Ascending aorta (tissue), 2 donors: ENCODE results near the gene TMEM92. TPM values are rescaled to one million over a fixed set of nuclear protein-coding genes. Genes with fewer than 3 reads are reported as not detected.

Source experiments
- DNase-seq, 2 donors: peaks; one replicate each; pipeline ENCODE4 v3.0.0-alpha.2; 2019; ENCODE audit warnings: low spot score in 2 of 2
- H3K27ac ChIP-seq, 2 donors: fragments of 200-600 bp; sonication (generic); one replicate each; pipeline ENCODE4 v1.5.1; 2016 to 2017; ENCODE audit warnings: mild to moderate bottlenecking in 1 of 2
- H3K27me3 ChIP-seq: fragments of 200-600 bp; sonication (generic); one replicate; pipeline ENCODE4 v1.5.1; 2017
- H3K36me3 ChIP-seq, 2 donors: fragments of 200-600 bp; sonication (generic); one replicate each; pipeline ENCODE4 v1.5.1; 2016
- H3K4me1 ChIP-seq, 2 donors: fragments of 200-600 bp; sonication (generic); one replicate each; pipeline ENCODE4 v1.5.1; 2016 to 2017; ENCODE audit warnings: mild to moderate bottlenecking in 1 of 2
- H3K4me3 ChIP-seq, 2 donors: fragments of 200-600 bp; sonication (generic); one replicate each; pipeline ENCODE4 v1.5.1; 2016 to 2017; ENCODE audit warnings: mild to moderate bottlenecking in 1 of 2
- H3K9me3 ChIP-seq, 2 donors: fragments of 200-600 bp; sonication (generic); one replicate each; pipeline ENCODE4 v1.5.1; 2016
- CTCF ChIP-seq, 3 experiments: fragments of 200-600 bp in 2 of 3; fragments of 450-650 bp in 1 of 3; sonication (generic) in 2 of 3; IDR thresholded peaks; one replicate each; pipeline ENCODE4 v1.5.1; 2016 to 2019; ENCODE audit warnings: antibody characterized with exemption in 3 of 3, mild to moderate bottlenecking in 1 of 3, moderate library complexity in 1 of 3
- intact Hi-C: fragments of 100-400 bp; cut with DNase I; formaldehyde crosslinking; loops from one replicate; pipeline ENCODE4 v1.15.1; 2023
- total RNA-seq: library from RNA; depleted of rRNA; stranded (reverse); fragments of >200 nt; gene quantifications from one replicate; pipeline ENCODE4 v1.1.0, GENCODE V29; 2016

The TMEM92 gene
- total RNA-seq, 1 donor from 2014 or later, result not detected

- H3K36me3 ChIP-seq, result no peaks in the 10 kb centered on the region
- no peaks in the 10 kb centered on the region for H3K4me1 ChIP-seq
- intact Hi-C loops, result no loop called here
- no peaks in the 10 kb centered on the region for H3K9me3 ChIP-seq
- no peak for DNase-seq
- TF ChIP-seq CTCF (IDR thresholded peaks at IDR 0.05), result no peak
- no peaks in the 10 kb centered on the region for H3K27me3 ChIP-seq
- H3K4me3 ChIP-seq, result no peak overlapping the region
- H3K27ac ChIP-seq, result no peak overlapping the region
Observed at GRCh38 chr17:50326831-50327364, 52.6 kb downstream of the TMEM92 start.

- no peak overlapping the region for H3K27ac ChIP-seq
- H3K4me1 ChIP-seq, result no peaks in the 10 kb centered on the region
- intact Hi-C loops, result no loop called here
- H3K36me3 ChIP-seq, result no peaks in the 10 kb centered on the region
- no peaks in the 10 kb centered on the region for H3K9me3 ChIP-seq
- no peak for DNase-seq
- no peak for TF ChIP-seq CTCF (IDR thresholded peaks at IDR 0.05)
- no peak overlapping the region for H3K4me3 ChIP-seq
- H3K27me3 ChIP-seq, result no peaks in the 10 kb centered on the region
Observed at GRCh38 chr17:50328363-50329325, 54.4 kb downstream of the TMEM92 start.

- no peaks in the 10 kb centered on the region for H3K27me3 ChIP-seq
- TF ChIP-seq CTCF (IDR thresholded peaks at IDR 0.05), result no peak
- no peaks in the 10 kb centered on the region for H3K9me3 ChIP-seq
- intact Hi-C loops, result no loop called here
- H3K4me3 ChIP-seq, result no peak overlapping the region
- no peak for DNase-seq
- H3K27ac ChIP-seq, result no peak overlapping the region
- no peaks in the 10 kb centered on the region for H3K36me3 ChIP-seq
- no peaks in the 10 kb centered on the region for H3K4me1 ChIP-seq
Observed at GRCh38 chr17:50329716-50330115, 55.5 kb downstream of the TMEM92 start.

GRCh38 chr17:50330151-50330775 is 56.0 kb downstream of the TMEM92 start:
- TF ChIP-seq CTCF (IDR thresholded peaks at IDR 0.05), result no peak
- intact Hi-C loops, result no loop called here
- DNase-seq, result no peak
- H3K27ac ChIP-seq, result no peak overlapping the region
- no peaks in the 10 kb centered on the region for H3K36me3 ChIP-seq
- no peak overlapping the region for H3K4me3 ChIP-seq
- no peaks in the 10 kb centered on the region for H3K4me1 ChIP-seq
- no peaks in the 10 kb centered on the region for H3K9me3 ChIP-seq
- no peaks in the 10 kb centered on the region for H3K27me3 ChIP-seq

Other genes with a start within 250 kb of the TMEM92 start
- 222 TPM for gene ITGA3, start 218.4 kb upstream of the TMEM92 start, total RNA-seq
- 73.5 TPM for gene PDK2, start 179.1 kb upstream of the TMEM92 start, total RNA-seq
- 3.2 TPM for gene SAMD14, start 144.3 kb upstream of the TMEM92 start, total RNA-seq
- 63.5 TPM for gene PPP1R9B, start 123.8 kb upstream of the TMEM92 start, total RNA-seq
- gene SGCA, start 108.5 kb upstream of the TMEM92 start, total RNA-seq, result 78.5 TPM
- 547 TPM for gene COL1A1, start 72.8 kb upstream of the TMEM92 start, total RNA-seq
- 51.3 TPM for gene XYLT2, start 71.7 kb downstream of the TMEM92 start, total RNA-seq
- gene MRPL27, start 98.7 kb downstream of the TMEM92 start, total RNA-seq, result 28.9 TPM
- gene EME1, start 98.8 kb downstream of the TMEM92 start, total RNA-seq, result not detected
- gene LRRC59, start 123.1 kb downstream of the TMEM92 start, total RNA-seq, result 91.9 TPM
- gene ACSF2, start 151.8 kb downstream of the TMEM92 start, total RNA-seq, result 26.1 TPM
- not detected for gene CHAD, start 194.4 kb downstream of the TMEM92 start, total RNA-seq
- gene RSAD1, start 204.4 kb downstream of the TMEM92 start, total RNA-seq, result 36.7 TPM
- gene MYCBPAP, start 234.0 kb downstream of the TMEM92 start, total RNA-seq, result 7.9 TPM